GM10266 (cell line): ENCODE data around the gene ST8SIA6.

Experiments used
- DNase-seq: peaks from one replicate; pipeline ENCODE4 v3.0.0; 2012; ENCODE audit errors: extremely low spot score
- TF ChIP-seq, protein P1 (sequence below): IDR thresholded peaks from 2 replicates; pipeline ENCODE4 v1.5.1; 2012; ENCODE audit warnings: mild to moderate bottlenecking, low read depth; ENCODE audit not compliant: control insufficient read depth, insufficient read depth; ENCODE audit errors: missing control alignments

The ST8SIA6 gene

GRCh38 chr10:17455015-17455520 lies 673 bp upstream of the ST8SIA6 start:
- DNase-seq, result no peak
- TF ChIP-seq, protein P1, sequence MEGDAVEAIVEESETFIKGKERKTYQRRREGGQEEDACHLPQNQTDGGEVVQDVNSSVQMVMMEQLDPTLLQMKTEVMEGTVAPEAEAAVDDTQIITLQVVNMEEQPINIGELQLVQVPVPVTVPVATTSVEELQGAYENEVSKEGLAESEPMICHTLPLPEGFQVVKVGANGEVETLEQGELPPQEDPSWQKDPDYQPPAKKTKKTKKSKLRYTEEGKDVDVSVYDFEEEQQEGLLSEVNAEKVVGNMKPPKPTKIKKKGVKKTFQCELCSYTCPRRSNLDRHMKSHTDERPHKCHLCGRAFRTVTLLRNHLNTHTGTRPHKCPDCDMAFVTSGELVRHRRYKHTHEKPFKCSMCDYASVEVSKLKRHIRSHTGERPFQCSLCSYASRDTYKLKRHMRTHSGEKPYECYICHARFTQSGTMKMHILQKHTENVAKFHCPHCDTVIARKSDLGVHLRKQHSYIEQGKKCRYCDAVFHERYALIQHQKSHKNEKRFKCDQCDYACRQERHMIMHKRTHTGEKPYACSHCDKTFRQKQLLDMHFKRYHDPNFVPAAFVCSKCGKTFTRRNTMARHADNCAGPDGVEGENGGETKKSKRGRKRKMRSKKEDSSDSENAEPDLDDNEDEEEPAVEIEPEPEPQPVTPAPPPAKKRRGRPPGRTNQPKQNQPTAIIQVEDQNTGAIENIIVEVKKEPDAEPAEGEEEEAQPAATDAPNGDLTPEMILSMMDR, result no peak

- DNase-seq, result peak; percentile 51
- TF ChIP-seq, protein P1, result no peak
Measured at GRCh38 chr10:17453373-17454091, 863 bp downstream of the ST8SIA6 start.

GRCh38 chr10:17453035-17453372 lies 1.4 kb downstream of the ST8SIA6 start:
- TF ChIP-seq, protein P1, result no peak
- no peak for DNase-seq

GRCh38 chr10:17452060-17452841 lies 2.1 kb downstream of the ST8SIA6 start:
- TF ChIP-seq, protein P1, result no peak
- DNase-seq, result no peak

GRCh38 chr10:17450024-17450423 lies 4.4 kb downstream of the ST8SIA6 start:
- TF ChIP-seq, protein P1, result no peak
- DNase-seq, result no peak

GRCh38 chr10:17445400-17445998 lies 8.9 kb downstream of the ST8SIA6 start:
- no peak for DNase-seq
- TF ChIP-seq, protein P1, result no peak
